GM19468 (cell line): ENCODE measurements around the gene SLC35B2.

Source experiments
- ATAC-seq: cut with Tn5 transposase; IDR thresholded peaks from one replicate; pipeline ENCODE4 v1.9.1; 2021; ENCODE audit warnings: mild to moderate bottlenecking, moderate library complexity, moderate number of reproducible peaks; ENCODE audit not compliant: unreplicated experiment; ENCODE audit errors: extremely low read depth

Gene SLC35B2

DNA sequence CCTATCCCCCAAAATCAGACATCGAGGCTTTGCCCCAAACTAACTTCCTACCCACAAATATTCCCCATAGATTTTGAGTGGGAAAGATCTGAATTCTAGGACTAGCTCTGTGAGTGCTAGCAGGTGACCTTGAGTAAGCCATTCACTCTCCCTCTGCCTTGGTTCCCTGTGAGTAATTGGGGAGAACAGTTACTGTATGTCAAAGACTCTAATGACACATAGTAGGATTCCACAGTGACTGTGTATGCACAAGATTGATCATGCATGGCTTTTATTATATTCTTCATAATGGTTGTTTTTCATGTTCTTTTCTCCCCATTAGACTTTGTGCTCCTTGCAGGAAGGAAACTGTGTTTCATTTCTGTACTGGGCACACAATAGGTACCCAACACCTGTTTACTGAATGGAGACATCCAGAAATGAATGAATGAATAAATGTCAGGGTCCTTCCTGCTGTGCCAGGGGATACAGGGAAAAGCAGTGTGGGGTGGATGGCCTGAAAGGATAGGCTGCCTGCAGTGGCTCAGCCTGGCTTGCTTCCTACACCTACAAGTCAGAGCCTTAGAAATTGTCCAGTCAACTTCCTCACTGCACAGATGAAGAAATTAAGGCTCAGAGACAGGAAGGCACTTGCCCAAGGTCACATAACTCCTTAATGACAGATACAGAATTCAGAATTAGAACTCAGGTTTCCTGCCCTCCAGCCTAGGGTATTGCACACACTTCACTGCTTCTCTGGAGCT lies 12.0 kb upstream of the SLC35B2 start:
- ATAC-seq: no peak

DNA sequence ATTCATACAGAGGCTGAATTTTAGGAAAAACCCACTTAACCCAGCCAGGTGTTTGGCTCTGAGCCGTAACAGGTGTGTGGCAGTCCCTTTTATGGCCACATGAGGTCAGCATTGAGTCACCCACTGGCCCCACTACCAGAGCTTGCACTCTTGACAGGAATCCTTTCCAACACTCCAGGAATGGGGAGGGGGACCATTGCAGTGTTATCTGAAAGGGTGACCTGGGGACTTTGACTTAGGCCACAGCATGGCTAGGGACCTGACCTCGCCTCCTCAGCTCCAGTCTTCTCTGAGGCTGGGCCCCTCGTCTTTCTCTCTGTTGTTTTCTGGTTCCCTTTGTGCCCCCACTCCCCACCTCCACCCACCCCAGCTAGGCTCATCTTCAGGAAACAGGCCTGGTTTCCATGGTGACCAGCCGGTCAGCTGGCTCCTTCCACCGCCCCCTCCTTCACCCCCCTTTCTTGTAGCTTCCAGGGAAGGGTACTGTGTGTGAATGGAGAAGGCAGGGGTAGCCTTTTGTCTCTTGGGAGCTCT lies 10.8 kb upstream of the SLC35B2 start:
- no peak for ATAC-seq

DNA sequence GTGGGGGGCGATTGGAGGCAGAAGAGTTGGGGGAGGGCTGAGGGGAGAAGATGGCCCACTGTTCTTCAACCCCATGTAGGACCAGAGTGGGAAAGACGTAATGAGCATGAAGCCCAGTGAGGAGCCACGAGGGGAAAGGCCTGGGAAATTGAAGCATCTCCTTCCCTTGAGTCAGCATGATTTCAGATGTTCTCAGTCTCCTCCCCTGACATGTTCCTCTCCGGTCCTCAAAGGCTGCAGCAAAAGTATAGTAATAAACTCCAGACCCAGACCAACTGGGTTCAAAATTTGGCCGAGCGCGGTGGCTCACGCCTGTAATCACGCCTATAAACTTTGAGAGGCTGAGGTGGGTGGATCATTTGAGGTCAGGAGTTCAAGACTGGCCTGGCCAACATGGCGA lies 9.9 kb upstream of the SLC35B2 start:
- ATAC-seq: no peak

GRCh38 chr6:44266347-44266746 lies 9.0 kb upstream of the SLC35B2 start:
- ATAC-seq: no peak

DNA sequence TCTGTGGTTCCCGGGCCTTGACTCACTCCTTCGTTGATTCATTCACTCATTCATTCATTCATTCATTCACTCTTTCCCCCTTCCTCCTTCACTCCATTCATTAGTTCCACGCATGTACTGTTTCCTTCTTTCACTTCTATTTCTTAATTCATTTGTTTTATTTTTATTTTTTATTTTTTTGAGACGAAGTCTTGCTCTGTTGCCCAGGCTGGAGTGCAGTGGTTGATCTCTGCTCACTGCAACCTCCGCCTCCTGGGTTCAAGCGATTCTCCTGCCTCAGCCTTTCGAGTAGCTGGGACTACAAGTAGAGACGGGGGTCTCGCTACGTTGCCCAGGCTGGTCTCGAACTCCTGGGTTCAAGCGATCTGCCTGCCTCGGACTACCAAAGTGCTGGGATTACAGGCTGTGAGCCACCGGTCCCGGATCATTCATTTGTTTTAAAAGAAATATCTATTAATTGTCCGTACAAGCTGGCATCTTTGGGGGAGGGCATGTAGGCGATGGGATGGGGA lies 8.4 kb upstream of the SLC35B2 start:
- ATAC-seq: no peak

DNA sequence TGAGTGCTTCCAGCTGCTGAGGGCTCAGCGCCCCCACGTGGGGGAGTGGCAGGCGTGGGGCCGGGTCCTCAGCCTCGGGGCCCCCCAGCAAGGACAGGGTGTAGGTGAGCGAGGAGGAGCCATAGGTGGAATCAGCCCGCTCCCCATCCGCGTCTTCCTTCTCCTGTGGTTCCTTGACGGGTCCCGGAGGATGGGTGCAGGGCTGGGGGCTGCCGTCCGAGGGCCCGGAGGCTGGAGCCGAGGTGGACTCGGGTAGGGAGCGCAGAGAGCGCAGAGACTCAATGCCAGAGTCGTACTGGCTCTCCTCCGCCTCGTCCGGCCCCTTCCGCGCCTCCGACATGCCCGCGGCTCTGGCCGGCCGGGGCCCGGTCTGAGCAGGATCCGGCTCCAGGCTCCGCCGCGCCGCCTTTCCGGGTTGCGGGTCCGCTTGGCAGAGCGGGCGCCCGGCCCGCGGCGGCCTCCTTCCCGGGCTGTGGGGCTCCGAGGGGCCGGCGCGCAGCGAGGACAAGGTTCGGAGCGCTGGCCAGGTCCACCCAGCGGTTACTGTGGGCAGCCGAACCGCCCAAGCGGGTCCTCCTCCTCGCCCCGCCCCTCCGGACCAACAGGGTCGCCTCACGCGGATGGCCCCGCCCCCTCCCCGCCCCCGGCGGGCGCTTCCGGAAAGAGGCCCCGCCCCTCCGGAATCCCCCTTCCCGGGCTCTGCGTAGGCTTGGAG lies 7.8 kb upstream of the SLC35B2 start, which contains the start of gene NFKBIE:
Gene NFKBIE, minus strand, starts transcription at position 545 of the 715 bp plus-strand sequence. Its CDS starts 205 bp downstream, at position 340.
- ATAC-seq: peak; percentile 41

DNA sequence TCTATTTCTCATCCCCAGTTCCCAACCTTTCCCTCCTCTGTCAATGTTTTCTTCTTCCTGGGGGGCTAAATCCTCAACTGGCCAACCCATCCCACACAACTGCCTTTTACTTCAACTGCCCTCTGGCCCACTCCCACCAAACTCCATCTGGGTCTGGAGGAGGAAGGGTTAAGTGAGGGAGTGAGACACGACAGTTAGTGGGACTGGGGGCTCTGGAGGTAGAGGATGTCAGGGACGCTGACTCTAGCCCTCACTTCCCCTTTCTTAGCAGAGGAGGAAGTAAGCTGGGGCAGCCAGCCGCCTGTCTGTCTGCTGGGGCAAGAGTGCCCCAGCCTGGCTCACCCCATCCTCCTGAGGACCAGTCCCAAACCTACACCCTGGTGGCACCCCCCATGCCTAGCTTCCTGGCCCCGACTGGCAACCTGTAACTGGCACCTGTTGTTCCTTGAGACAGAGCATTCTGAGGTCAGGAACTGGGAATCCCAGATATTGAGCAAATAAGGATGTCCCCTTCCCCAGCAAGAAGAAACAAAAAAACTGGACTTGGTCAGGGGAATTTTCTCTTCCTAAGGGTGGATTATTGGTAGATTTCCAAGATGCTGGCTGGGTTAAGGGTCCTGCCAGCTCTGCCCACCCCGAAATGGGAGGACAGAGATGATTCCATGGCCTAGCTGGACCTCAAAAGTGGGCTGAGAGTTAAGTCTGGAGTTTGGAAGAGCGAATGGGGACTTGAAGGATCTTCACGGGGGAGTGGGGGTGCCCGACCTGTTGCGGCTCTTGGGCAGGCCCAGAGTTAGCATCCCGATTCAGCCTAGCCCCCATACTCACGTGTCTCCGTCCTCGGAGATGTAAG lies 7.1 kb upstream of the SLC35B2 start:
- ATAC-seq: peak; percentile 23

DNA sequence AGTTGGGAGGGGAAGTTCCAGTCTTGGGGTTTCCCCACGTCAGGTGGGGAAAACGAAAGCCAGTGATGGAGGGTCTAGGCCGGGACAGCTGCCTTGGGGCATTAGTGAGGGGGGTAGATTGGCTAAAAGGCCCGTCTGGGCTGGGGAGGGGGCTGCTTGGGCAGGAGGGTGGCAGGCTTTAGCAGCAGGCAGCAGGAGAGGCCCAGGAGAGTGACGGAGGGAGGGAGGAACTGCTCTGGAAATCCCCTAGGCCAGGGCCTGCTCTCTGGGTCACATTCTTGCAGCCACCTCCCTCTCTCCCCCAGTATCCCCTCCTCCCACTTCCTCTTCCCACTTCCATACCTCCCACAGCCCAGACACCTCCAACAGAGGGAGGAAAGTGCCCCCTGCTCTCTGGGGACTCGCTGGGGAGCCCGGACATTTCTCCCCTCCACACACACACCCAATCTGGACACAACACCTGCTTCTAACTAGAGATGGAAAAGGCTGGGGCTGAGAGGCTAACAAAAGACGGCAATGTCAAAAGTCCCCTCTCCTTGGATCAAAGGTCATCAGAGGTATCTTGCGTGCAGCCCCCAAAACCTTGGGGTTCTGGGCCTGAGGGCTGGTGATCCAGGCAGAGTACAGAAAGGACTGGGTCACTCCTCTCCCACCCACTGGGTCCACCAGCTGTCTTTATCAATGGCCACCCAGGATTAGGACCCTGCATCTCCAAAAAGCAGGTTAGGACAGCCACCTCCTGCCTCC lies 6.2 kb upstream of the SLC35B2 start:
- ATAC-seq: no peak

DNA sequence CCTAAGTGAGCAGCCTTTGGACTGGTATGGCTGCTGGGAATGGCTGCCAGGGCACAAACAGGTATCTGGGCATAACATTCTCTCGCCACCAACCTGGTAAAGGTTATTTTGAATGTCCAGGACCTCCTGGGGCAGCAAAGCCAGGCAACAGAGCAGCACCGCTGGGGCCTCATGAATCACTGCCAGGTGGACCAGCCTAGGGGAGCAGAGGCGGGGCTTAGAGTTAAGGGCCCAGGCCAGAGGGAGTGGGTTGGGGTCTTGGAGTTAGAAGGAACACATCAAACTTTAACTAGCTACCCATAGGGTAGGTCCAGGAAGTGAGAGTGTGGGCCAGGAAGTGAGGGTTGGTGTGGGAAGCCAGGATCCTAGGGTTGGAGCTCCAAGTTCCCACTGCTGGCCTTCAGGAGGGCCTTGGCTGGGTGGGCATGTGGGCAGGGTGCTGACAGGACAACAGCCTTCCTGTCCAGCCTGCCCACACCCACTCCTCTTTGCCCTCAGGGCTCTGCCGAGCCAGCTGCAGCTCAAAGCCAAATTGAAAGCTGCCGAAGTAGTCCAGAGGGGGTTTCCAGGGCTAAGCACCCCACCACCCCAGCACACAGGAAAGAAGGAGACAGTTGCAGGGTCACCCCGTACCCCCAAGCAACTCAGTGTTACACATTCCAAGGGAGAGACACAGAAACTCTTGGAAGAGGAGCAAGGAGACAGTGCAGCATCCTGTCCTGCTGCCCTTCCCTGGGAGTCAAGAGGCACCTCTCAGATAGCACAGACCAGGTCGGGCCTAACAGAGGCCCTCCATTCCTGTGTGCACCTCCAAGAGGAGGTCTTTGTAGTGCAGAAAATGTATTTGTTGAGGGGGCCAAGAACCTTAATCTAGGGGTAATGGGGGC lies 5.4 kb upstream of the SLC35B2 start:
- no peak for ATAC-seq

GRCh38 chr6:44261581-44261980 lies 4.3 kb upstream of the SLC35B2 start:
- no peak for ATAC-seq

DNA sequence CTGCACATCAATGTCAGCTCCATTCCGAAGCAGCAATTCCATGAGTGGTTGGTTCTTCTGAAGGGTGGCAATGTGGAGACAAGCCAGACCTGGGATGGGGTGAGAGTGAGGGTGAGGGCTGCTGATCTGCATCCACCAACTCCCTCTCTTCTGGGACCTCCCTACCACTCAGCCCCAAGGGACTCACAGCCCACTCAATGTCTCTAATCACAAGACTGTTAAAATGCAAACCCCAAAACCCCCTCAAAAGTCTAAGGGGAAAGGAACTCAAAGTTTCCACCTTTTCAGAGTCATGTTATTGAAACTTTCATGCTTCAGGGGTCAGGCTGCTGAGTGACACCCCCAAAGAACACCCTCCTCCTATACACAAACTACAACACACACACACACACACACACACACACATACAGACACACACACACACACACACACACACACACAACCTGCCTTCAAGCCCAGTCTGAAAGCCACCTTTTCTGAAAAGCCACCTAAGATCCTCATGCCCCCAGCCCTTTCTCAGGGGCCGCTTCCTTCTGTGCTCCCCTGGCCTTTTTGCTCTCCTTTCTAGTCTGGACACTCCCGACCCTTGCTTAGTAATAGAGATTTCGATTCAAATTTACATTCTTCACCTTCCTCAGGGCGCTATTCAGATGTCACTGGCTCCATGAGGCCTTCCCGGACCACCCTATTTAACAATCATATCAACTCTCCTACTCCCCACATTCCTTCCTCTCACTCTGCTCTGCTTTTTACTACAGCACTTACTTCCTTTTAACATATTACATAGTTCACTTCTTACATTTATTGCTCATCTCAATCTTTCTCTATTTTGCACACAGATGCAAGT lies 3.3 kb upstream of the SLC35B2 start:
- ATAC-seq: no peak

DNA sequence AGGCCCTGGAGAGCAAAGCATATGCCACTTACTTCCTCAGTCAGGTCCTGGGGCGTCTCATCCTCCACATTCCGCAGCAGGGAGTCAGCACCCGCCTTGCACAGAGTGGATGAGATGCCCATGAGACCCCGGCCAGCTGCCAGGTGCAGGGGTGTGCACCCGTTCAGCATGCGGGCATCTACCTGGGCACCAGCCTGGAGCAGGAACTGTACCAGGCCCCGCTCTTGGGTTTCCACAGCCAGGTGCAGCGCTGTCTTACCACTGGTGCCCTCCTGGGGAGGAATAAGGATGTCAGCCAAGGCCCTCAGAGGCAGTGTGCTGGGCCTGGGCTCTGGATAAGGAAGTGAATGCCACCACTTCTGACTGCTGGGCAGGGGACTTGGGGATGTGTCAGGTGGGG lies 2.7 kb upstream of the SLC35B2 start:
- ATAC-seq: no peak

GRCh38 chr6:44258921-44259320 lies 1.6 kb upstream of the SLC35B2 start:
- ATAC-seq: no peak

- ATAC-seq: no peak
These were observed 1.1 kb upstream of the SLC35B2 start for GRCh38 chr6:44258325-44258863.

DNA sequence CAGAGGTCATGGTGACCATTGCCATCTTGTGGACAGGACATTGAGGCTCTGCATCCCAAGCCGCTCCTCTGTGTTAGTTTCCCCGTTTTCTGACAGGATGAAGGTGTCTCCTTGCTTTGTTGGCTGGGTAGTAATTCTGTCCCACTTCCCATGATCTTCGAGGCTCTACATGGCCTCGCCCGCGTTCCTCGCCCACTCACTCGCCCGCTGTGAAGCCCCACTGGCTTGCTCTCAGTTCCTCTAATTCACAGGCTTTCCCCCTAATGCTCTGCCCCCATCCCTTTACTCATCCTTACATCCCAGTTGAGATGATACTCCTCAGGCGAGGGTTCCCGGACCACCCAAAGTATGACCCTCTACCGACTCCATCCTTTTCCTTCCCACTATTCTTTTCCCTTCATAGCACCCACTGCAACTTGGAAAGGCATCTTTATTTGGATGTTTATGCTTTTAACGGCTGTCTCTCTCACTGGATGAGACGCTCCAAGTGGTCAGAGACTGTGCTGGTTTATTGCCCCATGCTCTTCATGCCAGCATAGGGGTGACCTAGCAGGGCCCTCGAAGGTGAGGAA lies 511 bp upstream of the SLC35B2 start:
- ATAC-seq: no peak

GRCh38 chr6:44256775-44257024 lies 628 bp downstream of the SLC35B2 start:
- no peak for ATAC-seq
